GM12891 (cell line): ENCODE measurements around the gene SLC28A1.

Experiments
- PAX5 ChIP-seq: IDR thresholded peaks from 2 replicates; pipeline ENCODE4 v1.6.1; 2011; ENCODE audit warnings: low read length, moderate library complexity, mild to moderate bottlenecking; ENCODE audit not compliant: insufficient read depth, severe bottlenecking
- SPI1 ChIP-seq: IDR thresholded peaks from 2 replicates; pipeline ENCODE4 v1.6.1; 2011; ENCODE audit warnings: low read depth, low read length, control low read depth
- TAF1 ChIP-seq: IDR thresholded peaks from 2 replicates; pipeline ENCODE4 v1.6.1; 2011; ENCODE audit warnings: low read depth, low read length, control low read depth

GRCh38 chr15:84857418-84858004 lies 27.0 kb upstream of the SLC28A1 start:
- TF ChIP-seq SPI1, result no peak
- no peak for TF ChIP-seq PAX5
- TF ChIP-seq TAF1, result no peak
